Measurements from ENCODE around the gene HOXA5.
A peak's percentile ranks its signal among the peaks of the same experiment; 100 is the strongest.

HOXA5 gene

GRCh38 chr7:27182285-27182841, 38.9 kb upstream of the HOXA5 start:
- DNase-seq: no peak

DNA sequence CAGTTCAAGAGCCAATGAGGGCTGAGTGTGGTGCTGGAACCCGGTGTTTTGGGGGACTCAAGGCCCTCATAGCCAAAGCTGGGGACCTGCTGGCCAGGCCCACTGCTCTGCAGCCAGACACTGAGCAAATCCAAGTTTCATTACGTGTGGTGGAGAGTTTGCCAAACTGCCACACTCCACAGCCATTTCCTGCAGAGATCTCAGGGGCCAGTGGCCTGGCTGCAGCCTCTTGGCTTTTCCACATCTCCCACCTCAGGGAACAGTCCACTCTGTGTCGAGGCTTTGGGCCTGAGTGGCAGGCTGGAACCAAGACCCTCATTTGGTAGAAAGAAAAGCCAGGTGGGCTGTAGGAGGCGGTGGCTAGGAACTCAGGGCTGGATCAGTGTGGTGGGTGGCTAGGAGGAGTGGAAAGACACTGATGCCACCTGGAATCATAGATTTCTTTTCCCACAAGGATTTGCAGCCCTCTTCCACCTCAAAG, 38.4 kb upstream of the HOXA5 start:
- no peak for DNase-seq

DNA sequence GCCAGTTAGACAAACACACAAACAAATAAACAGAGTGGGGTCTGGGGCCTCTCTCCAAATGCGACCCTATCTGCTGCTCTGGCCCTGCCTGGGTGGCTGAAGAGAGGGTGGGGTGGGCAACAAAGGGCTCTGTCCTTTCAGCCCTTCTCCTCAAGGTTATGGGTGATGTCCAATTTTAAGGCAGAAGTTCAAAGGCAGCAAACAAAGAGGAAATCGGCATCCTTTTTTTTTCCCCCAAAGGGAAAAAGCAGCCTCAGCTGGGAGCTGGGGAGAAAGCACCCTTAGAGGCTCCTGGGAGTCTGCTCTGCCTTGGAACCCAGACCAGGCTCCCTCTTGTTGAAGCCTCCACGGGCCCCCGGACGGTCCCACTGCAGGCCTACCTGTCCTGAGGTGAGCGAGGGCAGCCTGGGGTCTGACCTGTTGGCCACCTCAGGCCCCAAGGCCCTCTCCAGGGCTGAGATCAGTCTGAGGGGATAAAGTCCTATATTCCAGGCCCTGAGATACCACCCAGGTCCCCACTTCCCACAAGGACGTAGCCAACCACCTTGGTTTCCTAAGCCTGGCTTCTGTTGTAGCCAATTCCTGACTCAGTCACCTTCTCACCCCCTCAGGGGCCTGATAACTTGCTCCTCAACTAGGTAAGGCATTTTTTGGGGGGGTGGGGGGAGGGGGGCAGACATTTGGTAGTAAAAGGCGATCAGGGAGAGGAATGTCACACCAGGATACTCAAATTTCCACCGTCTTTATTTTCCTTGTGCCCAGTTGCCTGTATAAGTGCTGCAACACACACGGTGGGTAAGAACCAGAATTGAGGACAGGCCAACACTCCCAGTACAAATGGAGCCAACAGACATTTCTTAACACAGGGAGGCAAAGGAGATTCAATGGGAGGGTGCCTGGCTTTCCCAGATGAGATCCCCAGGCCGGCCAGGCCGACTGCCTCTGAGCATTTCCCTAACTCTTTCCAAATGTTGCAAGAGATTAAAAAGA, 37.2 kb upstream of the HOXA5 start:
- no peak for DNase-seq

GRCh38 chr7:27179503-27180430, 36.3 kb upstream of the HOXA5 start:
- peak; percentile 61 for DNase-seq

GRCh38 chr7:27179030-27179429, 35.5 kb upstream of the HOXA5 start:
- no peak for DNase-seq

GRCh38 chr7:27178366-27178765, 34.9 kb upstream of the HOXA5 start:
- no peak for DNase-seq

- DNase-seq: no peak
These were observed 34.4 kb upstream of the HOXA5 start for GRCh38 chr7:27177795-27178320.

GRCh38 chr7:27176962-27177794, 33.7 kb upstream of the HOXA5 start:
- no peak for DNase-seq

DNA sequence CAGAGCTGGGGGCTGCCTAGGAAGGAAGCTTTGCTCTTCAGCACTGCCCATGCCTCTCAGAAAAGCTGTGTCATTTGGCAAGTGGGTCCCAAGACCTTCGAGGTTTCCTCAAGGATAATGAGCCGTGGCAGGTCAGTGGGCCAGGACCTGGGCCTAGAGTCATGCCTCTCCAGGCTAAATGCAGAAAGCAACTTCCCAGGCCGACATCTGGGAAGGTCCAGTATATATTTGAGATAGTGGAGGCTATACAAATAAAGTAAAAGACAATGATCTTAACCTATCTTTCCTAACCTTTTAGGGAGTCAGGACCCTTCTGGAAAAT, 33.0 kb upstream of the HOXA5 start:
- no peak for DNase-seq

GRCh38 chr7:27175626-27176523, 32.4 kb upstream of the HOXA5 start:
- no peak for DNase-seq

DNA sequence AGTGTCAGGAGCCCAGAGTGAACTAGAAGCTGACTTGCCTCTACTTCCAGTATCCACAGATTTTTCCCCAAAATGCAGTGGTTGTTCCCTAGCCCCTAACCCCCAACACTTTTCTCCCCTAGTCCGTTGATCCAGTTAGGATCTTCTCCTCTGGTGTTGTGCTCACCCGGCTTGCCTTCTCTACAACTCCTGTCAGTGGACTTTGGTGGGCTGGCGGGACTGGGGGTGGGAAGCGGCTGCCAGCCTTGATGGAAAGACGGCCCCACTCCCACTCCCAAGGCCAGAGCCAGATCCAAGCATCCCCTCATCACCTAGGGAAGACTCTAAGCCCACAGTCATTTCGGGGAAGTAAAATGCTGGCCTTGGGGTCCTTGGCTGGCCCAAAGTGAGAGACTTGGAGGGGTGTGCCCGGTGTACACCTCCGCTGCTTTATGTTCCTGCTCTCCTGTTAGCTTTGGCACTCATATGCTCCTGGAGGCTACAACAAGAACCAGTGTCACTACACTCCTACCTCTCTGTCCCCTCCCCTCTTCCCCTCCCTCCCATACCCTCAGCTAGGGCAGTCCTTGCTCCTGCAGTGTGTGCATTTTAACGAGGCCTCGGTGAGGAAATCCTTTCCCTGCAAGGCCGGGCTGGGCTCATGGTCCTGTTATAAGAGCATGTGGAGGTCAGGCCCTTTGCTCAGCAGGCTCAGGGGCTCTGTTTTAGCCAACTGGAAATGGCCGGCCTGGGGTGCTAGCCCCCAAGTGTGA, 31.6 kb upstream of the HOXA5 start:
- no peak for DNase-seq

DNA sequence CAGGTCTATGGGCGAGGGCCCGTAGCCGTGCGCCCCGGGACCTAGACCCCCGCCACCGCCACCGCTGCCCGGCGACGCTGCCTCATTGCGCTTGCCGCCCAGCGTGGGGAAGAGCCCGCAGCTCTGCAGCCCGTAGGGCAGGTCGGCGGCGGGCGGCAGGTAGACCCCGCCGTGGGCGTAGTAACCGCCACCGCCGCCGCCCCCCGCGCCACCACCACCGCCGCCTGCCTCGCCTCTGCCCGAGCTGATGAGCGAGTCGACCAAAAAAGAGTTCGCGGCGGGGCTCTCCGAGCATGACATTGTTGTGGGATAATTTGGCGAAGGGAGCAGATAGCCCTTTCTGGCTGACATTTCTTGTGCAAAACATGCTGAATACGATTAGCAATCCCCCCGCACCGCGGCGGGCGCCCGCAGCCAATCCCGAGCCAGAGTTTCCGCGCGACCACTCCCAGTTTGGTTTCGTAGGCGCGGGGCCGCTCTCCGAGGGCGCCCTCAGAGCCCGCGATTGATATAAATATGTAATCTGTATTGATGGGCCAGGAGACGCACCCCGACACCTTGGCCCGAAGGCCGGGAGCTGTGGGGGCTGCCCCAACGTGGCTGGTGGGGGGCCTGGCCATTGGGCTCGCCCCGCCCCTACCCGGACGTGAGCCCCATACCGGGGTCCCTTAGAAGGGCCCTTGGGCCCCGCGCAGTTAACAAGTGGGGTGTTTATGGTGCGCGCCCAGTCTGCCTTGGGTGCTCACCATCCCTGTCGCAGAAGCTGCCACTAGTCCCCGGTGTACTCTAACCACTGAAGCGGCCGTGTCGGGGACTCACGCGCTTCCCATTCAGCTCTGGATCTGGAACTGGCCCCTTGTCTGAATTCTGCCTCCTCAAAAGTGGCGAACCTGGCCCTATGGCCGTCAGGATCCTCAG, 30.7 kb upstream of the HOXA5 start, which contains the start of gene HOXA10:
HOXA10 (minus strand) TSS at position 365 of the 918 bp plus-strand sequence; CDS start at position 351, 14 bp downstream.
- DNase-seq: no peak

GRCh38 chr7:27173511-27173955, 30.1 kb upstream of the HOXA5 start:
- no peak for DNase-seq

GRCh38 chr7:27172823-27173510, 29.5 kb upstream of the HOXA5 start:
- DNase-seq: no peak

- DNase-seq: no peak
These were observed 28.9 kb upstream of the HOXA5 start for GRCh38 chr7:27172315-27172774.

- no peak for DNase-seq
These were observed 28.3 kb upstream of the HOXA5 start for GRCh38 chr7:27171637-27172314.

DNA sequence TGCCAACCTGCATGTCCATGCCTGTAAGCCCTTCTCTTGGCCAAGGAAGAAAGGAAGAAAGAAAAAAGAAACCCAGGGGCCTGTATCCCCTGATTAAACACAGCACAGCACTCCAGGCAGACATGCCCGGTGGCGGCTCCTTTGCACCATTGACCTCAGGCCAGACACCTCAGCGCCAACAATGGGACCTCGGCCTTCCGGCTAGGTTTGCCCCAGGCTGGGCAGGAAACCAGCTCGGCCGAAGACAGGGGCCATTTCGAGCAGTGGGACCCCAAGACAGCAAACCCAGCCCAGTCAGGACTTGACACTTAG, 27.8 kb upstream of the HOXA5 start:
- DNase-seq: no peak
